Measurements from ENCODE around the gene CFAP70.

Gene CFAP70

DNA sequence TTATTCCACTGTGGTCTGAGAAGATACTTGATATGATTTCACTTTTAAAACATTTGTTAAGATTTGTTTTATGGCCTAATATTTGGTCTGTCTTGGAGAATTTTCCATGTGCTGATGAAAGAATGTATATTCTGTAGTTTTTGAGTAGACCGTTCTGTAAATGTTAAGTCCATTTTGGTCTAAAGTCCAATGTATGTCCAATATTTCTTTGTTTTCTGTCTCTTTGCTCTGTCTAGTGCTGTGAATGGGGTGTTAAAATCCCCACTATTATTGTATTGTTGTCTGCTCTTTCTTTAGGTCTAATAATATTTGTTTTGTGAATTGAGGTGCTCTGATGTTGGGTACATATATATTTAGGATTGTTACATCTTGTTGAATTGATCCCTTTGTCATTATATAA, 142.9 kb downstream of the CFAP70 start:
- DNase-seq (ENCODE audit: low spot score), result no peak

DNA sequence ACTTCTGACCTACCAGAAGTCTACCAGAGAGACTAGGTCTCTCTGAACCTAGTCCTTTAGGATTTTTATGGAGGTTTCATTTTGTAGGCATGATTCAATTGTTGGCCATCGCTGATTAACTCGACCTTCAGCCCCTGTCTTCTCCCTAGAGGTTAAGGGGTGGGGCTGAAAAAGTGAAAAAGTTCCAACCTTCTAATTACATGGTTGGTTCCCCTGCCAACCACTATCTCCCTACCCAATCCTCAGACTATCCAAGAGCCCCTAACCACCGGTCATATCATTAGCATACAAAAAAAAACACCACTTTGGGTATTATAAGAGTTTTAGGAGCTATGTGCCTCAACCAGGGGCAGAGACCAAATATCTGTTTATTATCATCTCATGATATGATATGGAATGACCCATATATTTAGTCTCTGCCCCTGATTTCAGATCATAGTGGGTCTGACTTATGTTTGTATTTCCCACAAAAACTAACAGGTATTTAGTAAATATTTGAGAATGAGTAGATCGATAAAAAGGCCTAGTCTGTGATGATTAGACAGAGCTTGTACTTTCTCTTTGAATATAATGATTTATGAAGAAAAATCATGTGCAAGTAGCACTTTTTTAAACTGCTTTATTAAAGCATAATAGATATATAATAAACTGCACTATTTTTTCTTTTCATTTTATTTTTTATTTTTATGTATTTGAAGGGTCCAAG, 147.4 kb downstream of the CFAP70 start:
- no peak for DNase-seq (ENCODE audit: low spot score)

DNA sequence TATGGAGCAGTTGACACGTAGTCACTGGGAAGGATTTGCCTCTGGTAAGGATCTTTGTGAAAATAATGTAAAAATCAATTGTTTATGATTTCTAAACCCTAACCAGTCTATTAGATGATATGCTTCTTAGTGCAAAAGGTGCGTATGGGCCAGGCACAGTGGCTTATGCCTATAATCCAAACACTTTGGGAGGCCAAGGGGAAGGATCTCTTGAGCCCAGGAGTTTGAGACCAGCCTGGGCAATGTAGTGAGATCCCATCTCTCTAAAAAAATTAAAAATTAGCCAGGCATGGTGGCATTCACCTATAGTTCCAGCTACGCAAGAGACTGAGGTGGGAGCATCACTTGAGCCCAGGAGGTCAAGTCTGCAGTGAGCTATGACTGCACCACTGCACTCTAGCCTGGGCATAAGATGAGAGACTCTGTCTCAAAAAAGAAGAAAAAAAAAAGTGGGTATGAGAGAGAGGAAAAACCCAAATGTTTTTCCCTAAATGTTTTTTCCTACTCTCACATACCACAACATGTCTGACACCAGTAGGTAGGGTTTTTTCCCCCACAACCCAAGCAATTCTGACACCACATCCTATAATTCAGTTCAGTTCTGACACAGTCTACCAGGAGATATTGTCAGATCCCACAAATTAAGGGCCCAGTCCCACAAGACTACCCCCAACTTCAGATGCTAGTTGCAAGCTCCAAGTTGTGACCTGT, 148.1 kb downstream of the CFAP70 start:
- no peak for DNase-seq (ENCODE audit: low spot score)

DNA sequence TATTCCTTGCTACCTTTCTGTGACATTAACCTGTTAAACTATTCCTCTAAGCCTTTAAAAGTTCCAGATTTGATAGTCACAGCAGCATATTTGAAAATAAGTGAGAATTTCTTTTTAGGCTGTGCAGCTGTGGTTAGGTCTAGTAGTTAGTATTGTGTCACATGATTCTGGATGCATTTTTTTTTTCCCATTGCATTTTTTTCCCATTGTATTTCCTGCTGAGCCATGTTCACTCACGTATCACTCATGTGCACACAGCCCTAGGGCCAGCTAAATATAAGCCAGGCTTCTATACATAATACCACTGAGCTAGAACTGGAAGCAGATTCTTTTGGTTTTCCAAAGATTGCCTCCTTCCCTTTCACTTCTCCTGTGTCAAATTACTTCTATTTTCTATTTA, 149.0 kb downstream of the CFAP70 start:
- peak; percentile 17 for DNase-seq (ENCODE audit: low spot score)

DNA sequence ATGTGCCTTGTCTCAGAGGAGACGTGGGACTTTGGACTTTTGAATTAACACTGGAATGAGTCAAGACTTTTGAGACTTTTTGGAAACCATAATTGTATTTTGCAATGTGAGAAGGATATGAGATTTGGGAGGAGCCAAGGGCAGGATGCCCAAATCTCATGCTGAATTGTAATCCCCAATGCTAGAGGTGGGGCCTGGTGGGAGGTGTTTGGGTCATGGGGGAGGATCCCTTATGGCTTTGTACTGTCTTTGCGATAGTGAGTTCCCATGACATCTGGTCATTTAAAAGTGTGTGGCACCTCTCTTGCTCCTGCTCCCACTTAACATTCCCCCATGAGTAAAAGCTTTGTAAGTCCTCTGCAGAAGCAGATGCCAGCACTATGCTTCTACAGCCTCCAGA, 150.8 kb downstream of the CFAP70 start:
- DNase-seq (ENCODE audit: low spot score), result no peak

DNA sequence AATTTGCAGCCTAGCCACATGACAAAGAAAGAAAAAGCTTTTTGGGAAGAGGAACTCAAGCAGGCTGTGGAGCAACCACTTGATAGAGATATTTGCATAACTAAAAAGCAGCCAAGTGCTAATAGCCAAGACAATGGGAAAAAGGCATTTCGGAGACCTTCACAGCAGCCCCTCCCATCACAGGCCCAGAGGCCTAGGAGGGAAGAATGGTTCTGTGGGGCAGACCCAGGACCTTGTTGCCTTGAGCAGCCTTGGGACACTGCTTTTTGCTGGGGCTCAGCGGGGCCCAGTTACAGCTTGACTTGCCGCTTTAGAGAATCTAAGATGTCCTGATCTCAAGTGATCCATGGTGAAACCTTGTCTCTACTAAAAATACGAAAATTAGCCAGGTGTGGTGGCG, 152.3 kb downstream of the CFAP70 start:
- DNase-seq (ENCODE audit: low spot score), result no peak

DNA sequence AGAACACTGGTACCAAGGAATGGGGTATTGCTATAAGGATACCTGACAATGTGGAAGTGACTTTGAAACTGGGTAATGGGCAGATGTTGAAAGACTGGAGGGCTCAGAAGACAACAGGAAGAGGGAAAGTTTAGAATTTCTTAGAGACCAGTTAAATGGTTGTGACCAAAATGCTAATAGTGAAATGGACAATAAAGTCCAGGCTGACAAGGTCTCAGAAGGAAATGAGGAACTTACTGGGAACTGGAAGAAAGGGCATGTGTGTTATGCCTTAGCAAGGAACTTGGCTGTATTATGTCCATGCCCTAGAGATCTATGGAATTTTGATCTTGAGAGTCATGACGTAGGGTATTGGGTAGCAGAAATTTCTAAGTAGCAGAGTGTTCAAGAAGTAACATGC, 152.8 kb downstream of the CFAP70 start:
- no peak for DNase-seq (ENCODE audit: low spot score)

DNA sequence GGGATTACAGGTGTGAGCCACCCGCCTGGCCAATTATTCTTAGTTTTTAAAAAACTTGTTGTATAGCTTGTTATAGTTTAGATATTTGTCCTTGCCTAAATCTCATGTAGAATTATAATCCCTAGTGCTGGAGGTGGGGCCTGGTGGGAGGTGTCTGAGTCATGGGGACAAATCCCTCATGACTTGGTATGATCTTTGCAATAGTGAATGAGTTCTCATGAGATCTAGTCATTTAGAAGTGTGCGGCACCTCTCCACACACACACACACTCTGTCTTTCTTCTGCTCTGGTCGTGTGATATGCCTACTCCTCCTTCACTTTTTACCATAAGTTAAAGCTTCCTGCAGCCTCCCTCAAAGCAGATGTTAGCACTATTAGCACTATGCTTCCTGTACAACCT, 153.6 kb downstream of the CFAP70 start:
- DNase-seq (ENCODE audit: low spot score), result no peak
